ENCODE results near the gene PDK4.

The PDK4 gene

GRCh38 chr7:95593343-95593742 is 3.0 kb downstream of the PDK4 start:
- DNase-seq (ENCODE audit: extremely low read depth, insufficient read length) = no peak
- TF ChIP-seq CTCF (IDR thresholded peaks at IDR 0.05; ENCODE audit: insufficient read depth, low read length, poor library complexity, severe bottlenecking) = no peak
- H3K36me3 ChIP-seq (ENCODE audit: control insufficient read depth, insufficient read depth, low read length) = no peaks in the 10 kb centered on the region
- H3K4me3 ChIP-seq (replicated peaks; ENCODE audit: low read depth, low read length) = no peak overlapping the region
- H3K27me3 ChIP-seq (replicated peaks; ENCODE audit: control insufficient read depth, insufficient read depth, low read length) = no peaks in the 10 kb centered on the region; the same call in 1 of the 2 replicates

GRCh38 chr7:95592570-95592969 is 3.7 kb downstream of the PDK4 start:
- no peaks in the 10 kb centered on the region for H3K36me3 ChIP-seq (ENCODE audit: control insufficient read depth, insufficient read depth, low read length)
- no peak overlapping the region for H3K4me3 ChIP-seq (replicated peaks; ENCODE audit: low read depth, low read length)
- TF ChIP-seq CTCF (IDR thresholded peaks at IDR 0.05; ENCODE audit: insufficient read depth, low read length, poor library complexity, severe bottlenecking) = no peak
- DNase-seq (ENCODE audit: extremely low read depth, insufficient read length) = no peak
- no peaks in the 10 kb centered on the region; the same call in 1 of the 2 replicates for H3K27me3 ChIP-seq (replicated peaks; ENCODE audit: control insufficient read depth, insufficient read depth, low read length)

- no peak for TF ChIP-seq CTCF (IDR thresholded peaks at IDR 0.05; ENCODE audit: insufficient read depth, low read length, poor library complexity, severe bottlenecking)
- Histone ChIP-seq H3K36me3 (ENCODE audit: control insufficient read depth, insufficient read depth, low read length) (no peaks in the 10 kb centered on the region), H3K4me3 (replicated peaks; ENCODE audit: low read depth, low read length) (no peak overlapping the region), H3K27me3 (replicated peaks; ENCODE audit: control insufficient read depth, insufficient read depth, low read length) (no peaks in the 10 kb centered on the region)
- no peak for DNase-seq (ENCODE audit: extremely low read depth, insufficient read length)
Measured at GRCh38 chr7:95590387-95591248, 5.7 kb downstream of the PDK4 start.

GRCh38 chr7:95589766-95590165 is 6.5 kb downstream of the PDK4 start:
- H3K4me3 ChIP-seq (replicated peaks; ENCODE audit: low read depth, low read length) = no peak overlapping the region
- no peak for TF ChIP-seq CTCF (IDR thresholded peaks at IDR 0.05; ENCODE audit: insufficient read depth, low read length, poor library complexity, severe bottlenecking)
- H3K36me3 ChIP-seq (ENCODE audit: control insufficient read depth, insufficient read depth, low read length) = no peaks in the 10 kb centered on the region
- no peak for DNase-seq (ENCODE audit: extremely low read depth, insufficient read length)
- no peaks in the 10 kb centered on the region for H3K27me3 ChIP-seq (replicated peaks; ENCODE audit: control insufficient read depth, insufficient read depth, low read length)

GRCh38 chr7:95589031-95589430 is 7.3 kb downstream of the PDK4 start:
- TF ChIP-seq CTCF (IDR thresholded peaks at IDR 0.05; ENCODE audit: insufficient read depth, low read length, poor library complexity, severe bottlenecking) = no peak
- Histone ChIP-seq H3K27me3 (replicated peaks; ENCODE audit: control insufficient read depth, insufficient read depth, low read length) (no peaks in the 10 kb centered on the region), H3K36me3 (ENCODE audit: control insufficient read depth, insufficient read depth, low read length) (no peaks in the 10 kb centered on the region), H3K4me3 (replicated peaks; ENCODE audit: low read depth, low read length) (no peak overlapping the region)
- no peak for DNase-seq (ENCODE audit: extremely low read depth, insufficient read length)

Measured in GM06990 (cell line).